IPS DF 6.9 (cell line): Measurements from ENCODE around the gene CNIH2.

Experiments
- DNase-seq: peaks from one replicate; pipeline ENCODE4 v3.0.0-alpha.2; 2013; ENCODE audit warnings: low read depth, low spot score
- H3K27ac ChIP-seq: one replicate; pipeline ENCODE4 v1.5.1; 2013; ENCODE audit warnings: low read length, control low read depth
- H3K27me3 ChIP-seq: 2 replicates; pipeline ENCODE4 v1.6.1; 2013; ENCODE audit warnings: mild to moderate bottlenecking, low read length; ENCODE audit not compliant: control insufficient read depth, insufficient read depth
- H3K36me3 ChIP-seq: 2 replicates; pipeline ENCODE4 v1.6.1; 2013; ENCODE audit warnings: low read length; ENCODE audit not compliant: control insufficient read depth, insufficient read depth
- H3K4me1 ChIP-seq: 2 replicates; pipeline ENCODE4 v1.6.1; 2013; ENCODE audit warnings: low read length; ENCODE audit not compliant: control insufficient read depth, insufficient read depth
- H3K4me3 ChIP-seq: 2 replicates; pipeline ENCODE4 v1.5.1; 2013; ENCODE audit warnings: mild to moderate bottlenecking, low read length
- H3K9me3 ChIP-seq: 2 replicates; pipeline ENCODE4 v1.6.1; 2013; ENCODE audit warnings: low read length, inconsistent platforms; ENCODE audit not compliant: control insufficient read depth, insufficient read depth
- WGBS: extraction: QIAGEN DNeasy Blood & Tissue Kit; methylation state at CpG from one replicate; pipeline ENCODE4 v1.1.7; 2013; ENCODE audit warnings: mixed read lengths, missing lambda C conversion rate; ENCODE audit not compliant: insufficient read length, insufficient coverage; 5-methylcytosine and 5-hydroxymethylcytosine counted together

CNIH2 gene

DNA sequence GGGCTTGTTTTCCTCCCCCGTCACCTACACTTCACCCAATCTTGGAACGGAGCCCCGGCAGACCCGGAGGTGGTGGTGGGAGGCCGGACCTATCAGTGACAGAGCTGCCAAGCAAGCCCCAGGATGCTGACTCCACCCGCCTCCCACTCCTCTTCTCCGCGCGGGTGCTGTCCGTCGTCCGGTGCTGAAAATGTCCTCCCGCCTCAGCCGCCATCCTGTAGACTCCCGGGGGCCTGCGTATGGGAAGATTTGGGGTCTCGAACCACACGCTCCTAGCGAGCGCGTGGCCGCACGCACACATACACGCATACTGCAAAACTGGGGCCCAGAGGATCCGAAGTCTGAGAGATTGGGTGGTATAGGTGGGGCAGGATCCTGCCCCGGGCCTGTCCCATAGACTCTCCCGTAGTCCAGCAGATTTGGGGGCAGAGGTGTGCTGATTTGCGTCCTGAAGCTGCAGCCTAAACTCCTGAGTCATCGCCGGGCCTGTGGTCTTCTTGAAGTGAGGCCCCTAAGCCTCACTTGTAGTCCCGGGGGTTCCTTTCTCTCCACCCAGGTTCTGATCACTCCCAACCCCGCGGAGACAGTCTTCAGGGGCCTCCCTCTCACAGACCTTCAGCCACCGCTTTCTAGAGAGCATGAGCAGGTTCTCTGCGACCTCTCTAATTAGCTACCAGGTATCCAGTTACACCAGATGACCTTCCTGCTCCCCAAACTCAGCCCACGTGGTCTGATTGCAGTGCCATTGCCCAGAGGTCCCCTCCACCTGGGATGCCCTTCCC, 11.8 kb downstream of the CNIH2 start:
- 0 out of 2 replicates have a peak, but pooled peaks cover 4% of the 10 kb centered on the region for H3K36me3 ChIP-seq
- DNase-seq, result no peak
- no CpG with 5 or more reads among the region's 36 CpGs for WGBS
- H3K27me3 ChIP-seq, result peaks cover 3% of the 10 kb centered on the region; the same call in 1 of the 2 replicates
- peak overlapping the region; percentile 51; the same call in 1 of the 2 replicates for H3K4me3 ChIP-seq
- H3K9me3 ChIP-seq, result no peaks in the 10 kb centered on the region
- peaks cover 3% of the 10 kb centered on the region; the same call in 1 of the 2 replicates for H3K4me1 ChIP-seq
- H3K27ac ChIP-seq, result no peak overlapping the region

DNA sequence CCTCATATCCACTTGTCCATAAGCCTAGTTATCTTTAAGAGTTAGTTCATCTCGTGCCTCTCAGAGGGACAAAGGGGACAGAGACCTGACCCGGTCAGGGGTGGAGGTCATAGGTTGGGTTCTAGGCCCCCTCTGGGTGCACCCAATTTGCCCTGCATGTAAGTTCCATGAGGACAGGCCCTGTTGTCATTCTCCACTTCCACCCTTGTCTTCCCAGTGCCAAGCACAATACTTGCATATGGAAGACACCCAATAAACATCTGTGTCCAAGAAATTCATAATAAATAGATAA, 12.3 kb downstream of the CNIH2 start:
- Histone ChIP-seq H3K36me3 (0 out of 2 replicates have a peak, but pooled peaks cover 1% of the 10 kb centered on the region), H3K9me3 (no peaks in the 10 kb centered on the region), H3K27ac (no peak overlapping the region), H3K4me3 (no peak overlapping the region), H3K27me3 (peaks cover 3% of the 10 kb centered on the region; the same call in 1 of the 2 replicates), H3K4me1 (peaks cover 3% of the 10 kb centered on the region; the same call in 1 of the 2 replicates)
- DNase-seq, result no peak
- WGBS, result no CpG with 5 or more reads among the region's 2 CpGs

DNA sequence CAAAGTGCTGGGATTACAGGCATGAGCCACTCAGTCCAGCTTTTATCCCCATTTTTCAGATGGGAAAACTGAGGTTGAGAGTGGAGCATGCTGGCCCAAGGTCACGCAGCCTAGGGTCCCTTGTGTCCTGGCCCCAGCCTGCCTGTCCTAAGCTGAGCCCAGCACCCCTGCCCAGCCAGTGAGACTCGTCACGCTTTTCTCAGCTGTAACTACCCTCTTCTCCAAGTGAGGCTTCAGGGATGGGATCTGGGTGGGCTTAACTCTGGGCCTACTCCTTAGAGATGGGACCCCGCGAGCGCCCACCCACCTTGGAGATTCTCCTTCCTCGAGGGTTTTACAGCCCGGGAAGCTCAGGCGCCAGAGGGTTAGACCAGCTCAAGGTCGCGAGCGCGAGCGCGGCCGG, 13.3 kb downstream of the CNIH2 start:
- peaks cover 3% of the 10 kb centered on the region; the same call in 1 of the 2 replicates for H3K4me1 ChIP-seq
- no peak overlapping the region for H3K27ac ChIP-seq
- H3K9me3 ChIP-seq, result no peaks in the 10 kb centered on the region
- no CpG with 5 or more reads among the region's 16 CpGs for WGBS
- no peaks in the 10 kb centered on the region for H3K36me3 ChIP-seq
- peak overlapping the region; percentile 66; the same call in 1 of the 2 replicates for H3K4me3 ChIP-seq
- no peak for DNase-seq
- H3K27me3 ChIP-seq, result peaks cover 3% of the 10 kb centered on the region; the same call in 1 of the 2 replicates

DNA sequence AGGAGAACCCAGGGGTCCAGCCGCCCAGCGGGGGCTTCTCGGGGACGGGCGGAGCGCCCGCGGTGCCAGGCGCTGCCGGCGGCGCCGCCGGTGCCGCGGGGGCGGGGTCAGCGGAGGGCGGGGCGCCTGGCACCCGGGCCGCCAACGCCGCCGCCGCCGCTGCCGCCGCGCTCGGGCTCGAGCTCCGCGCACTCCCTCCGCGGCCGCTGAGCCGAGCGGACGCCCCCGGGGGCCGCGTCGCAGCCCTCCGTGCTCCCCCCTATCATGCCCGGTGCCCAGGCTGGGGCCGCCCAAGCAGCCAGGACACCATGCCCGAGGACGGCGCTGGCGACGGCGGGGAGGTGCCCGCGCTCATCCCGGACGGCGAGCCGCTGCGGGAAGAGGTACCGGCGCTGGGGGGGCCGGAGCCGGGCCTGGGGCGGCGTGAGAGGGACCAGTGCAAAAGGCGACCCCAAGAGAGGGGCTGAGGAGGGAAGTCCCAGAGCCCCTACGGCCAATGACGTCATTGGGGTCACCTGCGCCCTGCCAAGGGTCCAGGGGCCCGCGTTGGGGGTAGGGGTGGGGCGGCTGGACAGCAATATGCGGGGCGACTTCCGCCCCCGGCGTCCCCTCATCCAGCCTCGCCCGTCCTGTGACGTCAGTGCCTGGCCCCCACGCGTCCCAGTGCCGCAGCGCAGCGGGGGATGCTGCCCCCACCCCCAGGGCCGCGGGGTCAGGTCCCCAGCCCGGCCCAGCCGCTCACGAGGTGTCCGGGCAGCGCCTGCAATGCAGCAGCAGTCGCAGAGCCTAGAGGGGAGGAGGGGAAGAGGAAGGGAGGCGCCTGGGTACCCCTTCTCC, 13.9 kb downstream of the CNIH2 start, which contains the start of gene TMEM151A:
Gene TMEM151A (plus strand): TSS at position 189 of the 837 bp plus-strand sequence. CDS start 120 bp downstream, at position 309.
- H3K27ac ChIP-seq, result no peak within 1 kb of the TSS
- H3K27me3 ChIP-seq, result peaks cover 3% of the 10 kb centered on the region; the same call in 1 of the 2 replicates
- H3K36me3 ChIP-seq, result no peaks in the 10 kb centered on the region
- H3K4me3 ChIP-seq, result peak within 1 kb of the TSS; percentile 66; the same call in 1 of the 2 replicates
- no peaks in the 10 kb centered on the region for H3K9me3 ChIP-seq
- WGBS, result no CpG with 5 or more reads among the region's 95 CpGs
- no peak for DNase-seq
- peaks cover 3% of the 10 kb centered on the region; the same call in 1 of the 2 replicates for H3K4me1 ChIP-seq

DNA sequence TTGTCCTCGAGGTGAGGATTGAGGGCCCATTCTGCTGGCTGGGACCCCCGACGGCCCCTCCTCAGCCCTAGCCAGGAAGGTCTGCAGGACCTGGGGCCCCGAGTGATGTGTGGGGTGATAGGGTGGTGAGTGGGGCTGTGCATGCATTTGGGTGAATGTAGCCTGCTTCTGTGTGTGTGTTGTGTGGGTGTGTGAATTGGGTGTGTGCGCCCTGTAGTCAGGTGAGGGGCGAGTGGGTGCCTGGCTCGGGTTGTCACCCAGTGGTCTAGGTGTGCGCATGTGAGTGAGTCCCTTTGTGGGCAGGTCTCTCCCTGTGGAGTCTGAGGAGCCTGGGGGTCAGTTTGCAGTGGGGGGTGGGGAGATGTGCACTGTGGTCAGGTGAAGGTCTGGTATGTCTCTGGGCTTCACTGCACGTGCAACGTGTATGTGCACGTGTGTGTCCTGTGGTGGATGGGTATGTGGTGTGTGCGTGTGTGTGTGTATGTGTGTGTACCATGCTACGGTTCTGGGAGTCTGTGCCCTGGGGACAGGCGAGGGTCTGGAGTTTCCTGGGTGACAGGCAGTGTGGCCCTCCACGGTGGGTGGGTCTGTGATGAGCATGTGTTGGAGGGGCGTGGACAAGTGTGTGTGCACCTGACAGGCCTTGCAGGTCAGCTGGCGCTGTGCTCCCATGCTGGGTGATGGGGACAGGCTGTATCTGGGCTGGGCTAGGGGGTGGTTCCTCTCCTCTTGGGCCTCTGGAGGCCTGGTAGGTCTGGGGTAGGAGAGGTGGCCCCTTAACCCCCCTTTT, 14.8 kb downstream of the CNIH2 start:
- Histone ChIP-seq H3K9me3 (no peaks in the 10 kb centered on the region), H3K36me3 (no peaks in the 10 kb centered on the region), H3K4me1 (peaks cover 5% of the 10 kb centered on the region), H3K27ac (no peak overlapping the region), H3K4me3 (no peak overlapping the region), H3K27me3 (peaks cover 3% of the 10 kb centered on the region; the same call in 1 of the 2 replicates)
- no CpG with 5 or more reads among the region's 17 CpGs for WGBS
- no peak for DNase-seq

DNA sequence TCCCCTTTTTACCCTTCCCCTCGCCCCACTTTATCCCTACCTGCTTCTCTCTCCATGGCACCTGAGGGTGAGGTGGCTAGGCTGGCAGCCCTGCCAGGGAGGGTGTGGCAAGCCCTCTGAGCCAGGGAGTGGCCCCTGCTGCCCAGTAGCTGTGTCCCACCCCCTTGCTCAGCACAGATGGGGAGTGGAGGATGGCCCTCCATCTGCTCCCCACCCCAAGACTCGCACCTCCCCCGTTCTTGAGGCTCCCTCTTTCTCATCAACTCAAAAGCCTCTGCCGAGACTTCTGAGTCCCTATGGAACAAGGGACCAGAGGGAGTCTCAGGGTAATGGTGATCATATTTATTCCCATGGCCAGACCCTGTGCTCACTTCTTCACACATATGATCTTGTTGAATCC, 15.4 kb downstream of the CNIH2 start:
- WGBS, result no CpG with 5 or more reads among the region's 4 CpGs
- peaks cover 5% of the 10 kb centered on the region for H3K4me1 ChIP-seq
- H3K27me3 ChIP-seq, result peaks cover 3% of the 10 kb centered on the region; the same call in 1 of the 2 replicates
- H3K4me3 ChIP-seq, result no peak overlapping the region
- no peaks in the 10 kb centered on the region for H3K36me3 ChIP-seq
- no peak for DNase-seq
- no peaks in the 10 kb centered on the region for H3K9me3 ChIP-seq
- H3K27ac ChIP-seq, result no peak overlapping the region

DNA sequence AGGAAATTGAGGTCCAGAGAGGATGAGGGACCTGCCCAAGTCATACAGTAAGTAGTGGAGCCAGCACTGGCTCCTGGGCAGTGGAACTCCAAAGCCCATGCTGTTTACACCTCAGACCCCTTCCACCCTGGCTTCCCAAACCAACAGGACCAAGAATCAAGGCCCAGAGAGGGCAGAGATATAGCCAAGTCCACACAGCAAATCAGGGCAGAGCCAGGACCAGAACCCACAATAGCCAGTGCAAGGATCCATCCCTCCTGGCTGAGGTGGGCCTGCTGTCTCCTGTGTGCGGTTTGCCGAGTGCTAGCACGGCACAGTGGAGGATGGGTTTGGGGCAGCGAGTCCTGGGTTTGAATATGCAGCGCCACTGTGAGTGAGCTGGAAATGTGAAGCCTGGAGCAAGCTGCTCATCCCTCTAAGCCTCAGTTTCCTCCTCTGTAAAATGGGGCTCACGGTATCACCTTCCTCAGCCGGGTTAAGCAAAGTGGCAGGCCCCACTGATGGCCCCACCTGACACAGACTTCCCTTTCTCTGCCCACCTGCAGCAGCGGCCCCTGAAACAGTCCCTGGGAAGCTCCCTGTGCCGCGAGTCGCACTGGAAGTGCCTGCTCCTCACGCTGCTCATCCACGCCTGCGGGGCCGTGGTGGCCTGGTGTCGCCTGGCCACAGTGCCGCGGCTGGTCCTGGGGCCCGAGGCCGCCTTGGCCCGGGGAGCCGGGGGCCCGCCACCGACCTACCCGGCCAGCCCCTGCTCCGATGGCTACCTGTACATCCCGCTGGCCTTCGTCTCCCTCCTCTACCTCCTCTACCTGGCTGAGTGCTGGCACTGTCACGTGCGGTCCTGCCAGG, 16.0 kb downstream of the CNIH2 start:
- Histone ChIP-seq H3K9me3 (no peaks in the 10 kb centered on the region), H3K4me3 (no peak overlapping the region), H3K27ac (no peak overlapping the region), H3K36me3 (no peaks in the 10 kb centered on the region), H3K27me3 (peaks cover 3% of the 10 kb centered on the region; the same call in 1 of the 2 replicates), H3K4me1 (peaks cover 5% of the 10 kb centered on the region)
- WGBS, result no CpG with 5 or more reads among the region's 30 CpGs
- DNase-seq, result no peak

DNA sequence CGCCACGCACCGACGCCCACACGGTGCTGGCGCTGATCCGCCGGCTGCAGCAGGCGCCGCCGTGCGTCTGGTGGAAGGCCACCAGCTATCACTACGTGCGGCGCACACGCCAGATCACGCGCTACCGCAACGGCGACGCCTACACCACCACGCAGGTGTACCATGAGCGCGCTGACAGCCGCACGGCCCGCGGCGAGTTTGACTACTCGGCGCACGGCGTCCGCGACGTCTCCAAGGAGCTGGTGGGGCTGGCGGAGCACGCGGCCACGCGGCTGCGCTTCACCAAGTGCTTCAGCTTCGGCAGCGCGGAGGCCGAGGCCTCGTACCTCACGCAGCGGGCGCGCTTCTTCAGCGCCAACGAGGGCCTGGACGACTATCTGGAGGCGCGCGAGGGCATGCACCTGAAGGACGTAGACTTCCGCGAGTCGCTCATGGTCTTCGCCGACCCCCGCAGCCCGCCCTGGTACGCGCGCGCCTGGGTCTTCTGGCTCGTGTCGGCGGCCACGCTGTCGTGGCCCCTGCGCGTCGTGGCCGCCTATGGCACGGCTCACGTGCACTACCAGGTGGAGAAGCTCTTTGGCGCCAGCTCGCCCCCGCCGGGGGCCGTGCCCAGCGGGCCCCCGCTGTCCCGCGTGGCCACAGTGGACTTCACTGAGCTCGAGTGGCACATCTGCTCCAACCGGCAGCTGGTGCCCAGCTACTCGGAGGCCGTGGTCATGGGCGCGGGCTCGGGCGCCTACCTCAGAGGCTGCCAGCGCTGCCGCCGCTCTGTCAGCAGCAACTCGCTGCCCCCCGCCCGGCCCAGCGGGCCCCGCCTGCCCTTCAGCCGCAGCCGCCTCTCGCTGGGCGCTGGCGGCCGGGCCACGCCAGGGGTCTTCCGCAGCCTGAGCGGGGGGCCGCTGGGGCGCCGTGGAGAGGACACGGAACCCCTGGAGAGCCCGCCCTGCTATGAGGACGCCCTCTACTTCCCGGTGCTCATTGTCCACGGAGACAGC, 16.9 kb downstream of the CNIH2 start:
- Histone ChIP-seq H3K4me1 (peaks cover 4% of the 10 kb centered on the region), H3K27ac (no peak overlapping the region), H3K36me3 (no peaks in the 10 kb centered on the region), H3K4me3 (no peak overlapping the region), H3K27me3 (peaks cover 3% of the 10 kb centered on the region; the same call in 1 of the 2 replicates), H3K9me3 (no peaks in the 10 kb centered on the region)
- no CpG with 5 or more reads among the region's 123 CpGs for WGBS
- no peak for DNase-seq
